Rectal smooth muscle tissue (tissue), 1 donor: Measurements from ENCODE around the gene HECTD1.
"Not testable (repeated sequence)": the region's sequence is repeated elsewhere in the genome, so short reads cannot be mapped to it uniquely, and the experiment has no call there.

ENCODE experiments used
- H3K27ac ChIP-seq: one replicate; pipeline ENCODE4 v1.7.0; 2013; ENCODE audit warnings: low read depth, low read length, inconsistent platforms
- H3K27me3 ChIP-seq: one replicate; pipeline ENCODE4 v1.7.0; 2013; ENCODE audit warnings: low read length; ENCODE audit not compliant: control insufficient read depth, insufficient read depth
- H3K36me3 ChIP-seq: one replicate; pipeline ENCODE4 v1.7.0; 2013; ENCODE audit warnings: low read length; ENCODE audit not compliant: control insufficient read depth, insufficient read depth
- H3K4me1 ChIP-seq: one replicate; pipeline ENCODE4 v1.7.0; 2013; ENCODE audit warnings: low read length; ENCODE audit not compliant: control insufficient read depth, insufficient read depth
- H3K4me3 ChIP-seq: one replicate; pipeline ENCODE4 v1.7.0; 2013; ENCODE audit warnings: low read length
- H3K9ac ChIP-seq: one replicate; pipeline ENCODE4 v1.7.0; 2013; ENCODE audit warnings: low read length

Gene HECTD1

DNA sequence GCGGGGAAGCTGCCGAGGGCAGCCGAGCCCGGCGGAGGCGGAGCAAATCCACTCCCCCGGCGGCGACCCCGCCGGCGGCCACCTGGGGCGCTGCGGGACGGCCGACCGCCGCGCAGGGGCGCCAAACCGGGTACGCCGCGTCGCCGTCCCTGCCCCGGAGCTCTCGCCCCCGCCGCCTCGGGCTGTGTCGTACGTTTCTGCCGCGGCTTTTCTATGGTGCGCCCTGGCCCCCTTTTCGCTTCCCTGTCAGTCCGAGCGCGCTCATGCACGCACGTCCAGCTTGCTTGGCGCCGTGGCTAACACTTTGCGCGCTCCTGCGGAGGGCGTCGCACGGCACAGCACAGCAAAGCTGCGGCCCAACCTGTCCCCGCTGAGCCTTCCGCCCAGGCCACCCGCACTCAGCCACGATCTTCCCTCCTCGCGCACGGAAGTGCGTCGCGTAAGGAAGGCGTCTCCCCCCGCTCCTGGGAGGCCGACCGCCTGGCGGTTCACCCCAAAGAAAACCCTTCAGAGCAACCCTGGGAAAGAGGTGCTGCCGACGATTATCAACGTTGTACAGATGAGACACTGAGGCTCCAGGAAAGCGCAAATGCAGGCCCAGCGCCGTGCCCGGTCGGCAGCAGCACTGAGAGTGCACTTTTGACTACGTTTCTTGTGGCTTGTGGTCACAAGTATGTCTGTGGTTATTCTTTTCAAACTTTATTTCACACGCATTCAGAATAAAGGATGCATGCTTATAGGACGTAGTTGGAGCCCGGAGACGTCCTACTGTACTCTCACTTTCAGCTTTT lies at the start of gene HECTD1:
TSS of gene HECTD1 (minus strand) at position 39 of the 791 bp plus-strand sequence. CDS start 1,857 bp downstream, outside the sequence.
- H3K27ac ChIP-seq: peak within 1 kb of the TSS; percentile 95
- H3K9ac ChIP-seq: peak within 1 kb of the TSS; percentile 93
- H3K4me1 ChIP-seq: peaks cover 14% of the 10 kb centered on the region
- H3K27me3 ChIP-seq: no peaks in the 10 kb centered on the region
- peak within 1 kb of the TSS; percentile 73 for H3K4me3 ChIP-seq
- H3K36me3 ChIP-seq: no peaks in the 10 kb centered on the region

- Histone ChIP-seq H3K4me3 (no peak overlapping the region), H3K27me3 (no peaks in the 10 kb centered on the region)
Measured at GRCh38 chr14:31257244-31257553, 49.6 kb upstream of the HECTD1 start.

DNA sequence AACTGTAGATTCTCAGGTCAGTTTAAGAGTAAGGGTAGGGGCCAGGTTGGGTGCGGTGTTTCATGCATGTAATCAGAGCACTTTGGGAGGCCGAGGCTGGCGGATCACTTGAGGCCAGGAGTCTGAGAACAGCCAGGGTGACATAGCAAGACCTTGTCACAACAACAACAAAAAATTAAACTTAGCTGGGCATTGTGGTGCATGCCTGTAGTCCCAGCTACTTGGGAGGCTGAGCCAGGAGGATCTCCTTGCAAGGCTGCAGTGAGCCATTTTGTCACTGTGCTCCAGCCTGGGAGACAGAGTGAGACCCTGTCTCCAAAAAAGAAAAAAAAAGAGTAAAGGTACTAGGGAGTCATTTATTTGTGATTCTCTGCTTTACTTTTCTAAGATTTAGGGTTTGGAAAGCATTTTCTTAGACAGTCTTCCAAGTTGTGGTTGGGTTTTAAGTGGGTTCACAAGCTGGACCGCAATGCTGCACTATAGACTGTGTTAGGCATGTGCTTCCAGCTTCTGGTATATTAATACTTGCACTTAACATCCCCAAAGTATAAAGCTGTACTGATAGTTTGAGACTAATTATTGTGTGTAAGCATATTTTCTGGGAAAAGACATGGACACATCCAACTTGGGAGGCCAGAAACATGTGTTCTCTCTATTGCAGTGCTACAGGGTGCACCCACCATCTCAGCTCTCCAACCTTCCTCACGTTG lies 49.1 kb upstream of the HECTD1 start:
- Histone ChIP-seq H3K4me1 (no peaks in the 10 kb centered on the region), H3K9ac (no peak overlapping the region), H3K4me3 (no peak overlapping the region), H3K27me3 (no peaks in the 10 kb centered on the region), H3K27ac (no peak overlapping the region), H3K36me3 (no peaks in the 10 kb centered on the region)

More at GRCh38 chr14:31257244-31257553, 49.6 kb upstream of the HECTD1 start:
- H3K4me1 ChIP-seq: peaks cover 4% of the 10 kb centered on the region
- H3K36me3 ChIP-seq: no peaks in the 10 kb centered on the region
- no peak overlapping the region for H3K27ac ChIP-seq
- H3K9ac ChIP-seq: no peak overlapping the region

DNA sequence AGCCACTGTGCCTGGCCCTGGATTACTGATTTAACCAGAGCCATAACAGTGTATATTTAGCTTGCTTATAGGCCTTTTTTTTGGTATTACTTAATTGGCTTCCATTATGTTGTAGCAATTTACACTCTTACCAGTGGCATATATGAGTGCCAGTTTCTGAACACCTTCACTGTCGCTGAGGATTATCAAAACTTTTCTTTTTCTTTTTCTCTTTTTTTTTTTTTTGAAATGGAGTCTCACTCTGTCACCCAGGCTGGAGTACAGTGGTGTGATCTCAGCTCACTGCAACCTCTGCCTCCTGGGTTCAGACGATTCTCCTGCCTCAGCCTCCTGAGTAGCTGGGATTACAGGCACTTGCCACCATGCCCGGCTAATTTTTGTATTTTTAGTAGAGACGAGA lies 48.3 kb upstream of the HECTD1 start:
- H3K27me3 ChIP-seq, H3K4me3 ChIP-seq, H3K9ac ChIP-seq, H3K27ac ChIP-seq, H3K36me3 ChIP-seq, H3K4me1 ChIP-seq: not testable (repeated sequence)

- Histone ChIP-seq H3K4me3 (no peak overlapping the region), H3K27me3 (no peaks in the 10 kb centered on the region), H3K9ac (no peak overlapping the region), H3K27ac (no peak overlapping the region), H3K36me3 (no peaks in the 10 kb centered on the region), H3K4me1 (no peaks in the 10 kb centered on the region)
Measured at GRCh38 chr14:31255286-31255685, 47.7 kb upstream of the HECTD1 start.

DNA sequence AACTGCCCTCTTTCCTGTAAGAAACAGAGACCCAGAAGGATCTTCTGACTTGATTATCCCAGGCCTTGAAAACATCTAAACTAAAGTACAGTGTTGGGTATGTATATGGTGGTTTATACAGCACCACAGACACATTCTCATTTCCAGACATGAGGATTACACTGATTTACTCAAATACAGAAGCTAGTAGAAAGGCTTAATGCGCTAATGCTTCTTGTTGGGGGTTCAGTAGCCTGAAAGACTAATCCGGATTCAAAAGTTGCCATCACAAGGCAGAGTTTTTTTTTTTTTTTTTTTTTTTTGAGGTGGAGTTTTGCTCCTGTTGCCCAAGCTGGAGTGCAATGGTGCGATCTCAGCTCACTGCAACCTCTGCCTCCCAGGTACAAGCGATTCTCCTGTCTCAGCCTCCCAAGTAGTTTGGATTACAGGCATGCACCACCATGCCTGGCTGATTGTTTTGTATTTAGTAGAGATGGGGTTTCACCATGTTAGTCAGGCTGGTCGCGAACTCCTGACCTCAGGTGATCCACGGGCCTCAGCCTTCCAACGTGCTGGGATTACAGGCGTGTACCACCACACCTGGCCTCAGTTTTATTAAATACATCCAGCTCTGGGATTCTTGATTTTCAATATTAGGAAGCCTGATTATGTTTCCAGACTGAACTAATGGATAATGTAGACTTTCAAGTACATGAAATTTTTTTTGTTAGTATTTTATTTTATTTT lies 46.3 kb upstream of the HECTD1 start:
- Histone ChIP-seq H3K27me3 (no peaks in the 10 kb centered on the region), H3K9ac (no peak overlapping the region), H3K4me1 (no peaks in the 10 kb centered on the region), H3K27ac (no peak overlapping the region), H3K4me3 (no peak overlapping the region), H3K36me3 (no peaks in the 10 kb centered on the region)

- Histone ChIP-seq H3K27me3 (no peaks in the 10 kb centered on the region), H3K9ac (no peak overlapping the region), H3K4me1 (no peaks in the 10 kb centered on the region), H3K36me3 (no peaks in the 10 kb centered on the region), H3K27ac (no peak overlapping the region), H3K4me3 (no peak overlapping the region)
Measured at GRCh38 chr14:31252865-31253264, 45.3 kb upstream of the HECTD1 start.

DNA sequence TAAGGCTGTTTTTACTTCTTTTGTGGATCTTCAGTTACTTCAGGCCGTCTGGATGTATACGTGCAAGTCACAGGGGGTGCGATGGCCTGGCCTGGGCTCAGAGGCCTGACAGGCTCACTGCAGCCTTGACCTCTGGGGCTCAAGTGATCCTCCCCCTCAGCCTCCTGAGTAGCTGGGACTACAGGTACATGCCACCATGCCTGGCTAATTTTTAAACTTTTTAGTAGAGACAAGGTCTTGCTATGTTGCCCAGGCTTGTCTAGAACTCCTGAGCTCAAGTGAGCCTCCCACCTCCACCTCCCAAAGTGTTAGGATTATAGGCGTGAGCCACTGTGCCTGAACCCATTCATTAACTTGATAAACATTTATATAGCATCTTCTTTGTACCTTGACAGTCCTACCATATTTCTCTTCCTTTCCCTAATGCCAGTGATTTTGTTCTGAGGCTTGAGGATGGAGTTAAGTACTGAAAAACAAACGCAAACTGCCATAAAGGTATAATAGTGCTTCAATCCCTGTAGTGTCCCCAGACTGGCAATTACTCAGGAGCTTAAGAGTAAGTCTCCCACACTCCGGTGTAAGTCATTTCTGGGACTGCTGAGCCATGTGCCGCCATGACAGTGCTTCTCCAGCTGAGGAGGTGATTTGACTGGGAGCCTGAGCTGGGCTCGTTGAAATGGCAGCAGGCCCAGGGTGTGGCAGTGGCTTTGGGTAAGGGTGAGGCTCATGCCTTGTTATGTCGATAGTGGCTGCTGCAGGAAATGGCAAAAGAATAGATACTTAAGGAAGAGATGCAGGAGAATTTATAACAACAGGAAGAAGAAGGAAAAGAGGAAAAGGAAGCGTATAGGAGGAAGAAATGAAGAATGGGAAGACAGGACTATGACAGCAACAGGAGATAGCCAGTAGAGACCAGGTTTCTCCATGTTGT lies 43.7 kb upstream of the HECTD1 start:
- H3K4me1 ChIP-seq: no peaks in the 10 kb centered on the region
- no peaks in the 10 kb centered on the region for H3K27me3 ChIP-seq
- H3K27ac ChIP-seq: no peak overlapping the region
- H3K4me3 ChIP-seq: no peak overlapping the region
- no peaks in the 10 kb centered on the region for H3K36me3 ChIP-seq
- H3K9ac ChIP-seq: no peak overlapping the region

DNA sequence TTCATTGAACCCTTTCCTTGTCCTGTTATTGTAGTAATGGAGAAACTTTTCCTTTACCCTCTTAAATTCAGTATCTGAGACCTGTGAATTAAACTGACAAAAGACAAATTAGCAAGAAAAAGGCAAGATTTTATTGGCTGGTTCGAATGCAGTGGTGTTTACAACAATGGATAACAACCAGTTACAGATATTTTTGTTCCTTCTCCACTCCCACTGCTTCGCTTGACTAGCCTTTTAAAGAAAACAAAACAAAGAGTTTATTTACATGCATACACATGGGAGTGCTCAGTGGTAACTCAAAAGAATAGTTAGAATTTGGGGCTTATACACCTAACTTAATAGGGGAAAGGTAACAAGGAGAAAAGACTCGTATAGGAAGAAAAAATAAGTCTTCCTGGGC lies 37.0 kb upstream of the HECTD1 start:
- H3K27ac ChIP-seq: no peak overlapping the region
- H3K36me3 ChIP-seq: no peaks in the 10 kb centered on the region
- H3K27me3 ChIP-seq: no peaks in the 10 kb centered on the region
- H3K4me1 ChIP-seq: peaks cover 8% of the 10 kb centered on the region
- no peak overlapping the region for H3K9ac ChIP-seq
- no peak overlapping the region for H3K4me3 ChIP-seq

GRCh38 chr14:31243860-31244259 lies 36.3 kb upstream of the HECTD1 start:
- H3K4me3 ChIP-seq: no peak overlapping the region
- H3K4me1 ChIP-seq: peaks cover 8% of the 10 kb centered on the region
- no peak overlapping the region for H3K27ac ChIP-seq
- no peaks in the 10 kb centered on the region for H3K27me3 ChIP-seq
- no peak overlapping the region for H3K9ac ChIP-seq
- H3K36me3 ChIP-seq: no peaks in the 10 kb centered on the region

- peak overlapping the region; percentile 57 for H3K4me3 ChIP-seq
- H3K27me3 ChIP-seq, H3K27ac ChIP-seq, H3K9ac ChIP-seq, H3K4me1 ChIP-seq, H3K36me3 ChIP-seq: not testable (repeated sequence)
Measured at GRCh38 chr14:31242161-31242940, 34.8 kb upstream of the HECTD1 start.
